HG02852 (cell line): ENCODE results near the gene RHBDD1.
"Not testable (repeated sequence)": the region's sequence is repeated elsewhere in the genome, so short reads cannot be mapped to it uniquely, and the experiment has no call there.

ENCODE experiments used
- ATAC-seq: cut with Tn5 transposase; IDR thresholded peaks from one replicate; pipeline ENCODE4 v1.9.1; 2021; ENCODE audit warnings: mild to moderate bottlenecking, moderate library complexity; ENCODE audit not compliant: unreplicated experiment

Gene RHBDD1

DNA sequence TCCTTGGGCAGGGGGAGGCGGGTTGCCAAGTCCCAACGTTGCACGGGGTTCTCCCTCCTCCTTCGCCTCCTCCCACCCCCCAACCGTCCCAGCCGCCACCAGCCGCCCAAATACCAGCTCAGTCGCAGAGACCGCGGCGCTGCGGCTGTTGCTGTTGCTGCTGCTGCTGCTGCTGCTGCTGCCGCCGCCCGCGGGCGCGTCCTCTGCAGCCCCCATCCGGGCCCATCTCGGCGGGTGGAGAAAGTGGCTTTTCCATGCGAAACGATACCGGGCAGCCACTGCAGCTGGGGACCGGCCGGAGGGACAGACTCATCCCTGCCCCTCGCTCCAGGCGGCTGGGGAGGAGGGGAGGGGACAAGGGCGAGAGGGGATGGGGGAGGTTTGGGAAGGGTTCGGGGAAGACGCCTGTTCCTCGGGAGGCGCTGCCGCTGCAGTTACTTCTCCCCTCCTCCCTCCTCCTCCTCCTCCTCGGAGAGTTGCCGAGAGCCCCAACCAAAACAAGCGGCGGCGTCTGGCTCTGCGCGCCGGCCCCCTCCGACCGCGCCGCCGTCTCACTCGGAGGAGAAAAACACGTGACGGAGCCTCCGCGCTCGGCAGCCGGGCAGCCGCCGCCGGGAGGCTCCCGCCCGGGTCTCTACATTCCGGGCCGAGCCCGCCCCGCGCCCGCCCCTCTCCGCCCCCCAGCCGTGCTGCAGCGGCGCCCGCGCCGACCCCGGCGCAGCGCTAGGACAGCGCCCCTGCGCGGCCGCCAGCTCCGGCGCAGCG lies 36.5 kb upstream of the RHBDD1 start, which contains the start of gene IRS1:
Gene IRS1 (minus strand): TSS at position 610 of the 765 bp plus-strand sequence. CDS start 1,082 bp downstream, outside the sequence.
- ATAC-seq, result peak; percentile 38

DNA sequence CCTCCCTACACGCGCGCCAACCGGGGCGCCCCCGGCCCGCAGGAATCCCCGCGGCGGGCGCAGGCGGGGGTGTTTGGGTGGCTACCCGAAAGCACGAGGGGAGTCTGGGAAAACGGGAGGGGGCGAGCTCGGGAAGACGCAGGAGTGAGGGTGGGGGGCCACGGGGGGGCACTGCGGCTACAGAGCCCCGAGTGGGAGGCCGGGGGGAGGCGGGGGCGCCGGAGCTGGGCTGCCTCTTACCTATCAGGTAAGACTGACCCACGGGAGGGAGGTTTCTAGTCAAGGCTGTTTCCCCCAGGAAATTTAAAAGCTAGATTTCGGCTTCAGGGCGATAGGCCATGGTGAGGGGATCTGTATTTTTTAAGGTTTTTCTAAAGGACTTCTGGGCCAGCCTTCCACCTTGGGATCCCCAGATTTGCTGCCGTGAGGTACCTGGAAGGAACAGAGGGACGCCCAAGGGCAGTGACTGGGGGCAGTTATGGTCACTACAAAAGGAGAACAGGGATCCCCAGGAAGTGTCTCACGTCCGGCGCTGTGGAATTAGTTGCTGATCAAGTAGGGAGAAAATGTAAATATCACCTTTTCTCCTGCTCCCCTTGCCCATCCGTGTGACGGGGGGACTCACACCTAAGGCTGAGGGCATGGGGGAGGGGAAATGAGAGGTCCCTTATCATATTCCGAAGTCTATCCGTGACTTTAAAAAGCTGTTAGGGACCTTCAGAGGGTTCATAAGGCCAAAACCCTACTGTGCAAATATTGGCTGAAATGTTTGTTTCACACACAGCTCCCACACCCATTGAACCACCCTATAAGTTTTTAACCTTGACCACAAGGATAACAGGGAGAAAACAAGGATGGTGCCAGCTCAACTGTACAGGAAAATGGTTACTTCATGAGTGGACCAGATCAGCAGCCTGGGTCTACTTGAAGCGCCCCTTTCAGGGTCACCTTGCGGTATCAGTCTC lies 35.6 kb upstream of the RHBDD1 start:
- ATAC-seq, result no peak

DNA sequence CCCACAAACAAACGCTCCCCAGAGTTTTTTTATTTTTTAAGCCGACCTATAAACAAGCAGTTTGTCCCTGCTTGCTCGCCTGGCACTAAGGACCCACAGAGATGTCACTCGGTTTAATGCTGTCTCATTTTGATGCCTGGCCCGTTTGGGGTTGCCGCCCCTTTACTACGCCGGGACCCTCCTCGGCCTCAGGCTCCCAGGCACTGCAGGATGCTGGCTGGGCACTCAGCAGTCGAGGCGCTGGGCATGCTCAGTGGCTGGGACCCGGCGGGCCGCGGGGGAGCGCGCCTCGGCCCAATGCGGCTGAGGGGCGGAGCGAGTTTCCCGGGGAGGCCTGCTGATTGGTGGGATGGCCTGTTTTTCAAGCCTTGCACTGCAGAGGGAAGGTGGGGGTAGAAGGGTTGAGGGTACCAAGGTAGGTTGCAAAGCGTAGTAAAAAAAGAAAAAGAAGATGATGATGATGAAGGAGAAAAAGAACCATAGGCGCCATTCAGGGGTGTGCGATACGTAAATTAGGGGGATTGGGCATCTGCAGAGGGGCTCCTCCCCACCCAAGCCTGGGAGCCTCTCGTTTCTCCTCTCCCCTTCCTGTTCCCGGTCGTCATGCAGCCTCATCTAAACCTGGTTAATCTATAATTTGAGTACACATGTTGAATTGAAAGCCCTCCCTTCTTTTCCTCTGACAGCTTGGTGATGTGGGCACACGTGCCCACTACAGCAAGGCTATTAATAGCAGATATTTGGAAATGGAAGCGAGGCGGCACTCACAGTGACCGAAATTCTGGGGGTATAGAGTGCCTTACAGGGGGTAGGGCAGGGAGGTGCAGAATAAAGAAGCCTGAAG lies 34.7 kb upstream of the RHBDD1 start:
- peak; percentile 75 for ATAC-seq

DNA sequence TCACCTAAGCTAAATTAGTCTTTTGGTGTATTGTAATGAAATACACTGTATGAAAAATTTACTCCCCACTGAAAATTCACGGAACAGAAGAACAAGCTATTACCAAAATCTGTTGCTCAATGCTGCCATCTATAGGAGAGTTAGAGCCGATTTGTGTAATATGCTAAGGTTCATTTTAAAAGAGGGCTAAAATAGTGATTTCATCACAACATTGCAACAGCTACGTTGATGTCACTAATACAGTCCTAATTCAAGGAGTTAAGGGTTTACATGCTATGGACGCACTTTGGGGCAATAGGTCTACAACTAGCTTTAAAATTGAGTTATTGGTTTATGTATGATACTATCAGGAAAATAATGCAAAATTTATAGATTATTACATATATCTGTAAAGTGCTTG lies 33.3 kb upstream of the RHBDD1 start:
- no peak for ATAC-seq

DNA sequence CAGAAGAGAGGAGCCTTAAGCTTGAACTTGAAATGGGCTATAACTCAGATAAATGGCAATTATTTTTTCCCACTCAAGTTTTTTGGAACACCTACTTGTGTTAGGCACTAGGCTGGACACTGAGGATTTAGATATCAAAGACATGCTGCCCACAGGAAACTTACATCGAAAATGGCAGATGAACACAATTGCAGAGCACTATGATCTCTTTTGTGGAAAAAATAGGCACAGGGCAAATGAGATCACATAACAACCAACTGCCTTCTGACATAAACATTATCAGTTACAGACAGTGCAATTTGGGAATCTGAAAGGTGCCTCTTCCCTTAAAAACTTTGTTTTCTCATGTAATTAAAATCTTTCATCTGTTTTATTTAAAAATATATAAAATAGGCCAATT lies 32.4 kb upstream of the RHBDD1 start:
- ATAC-seq, result no peak

DNA sequence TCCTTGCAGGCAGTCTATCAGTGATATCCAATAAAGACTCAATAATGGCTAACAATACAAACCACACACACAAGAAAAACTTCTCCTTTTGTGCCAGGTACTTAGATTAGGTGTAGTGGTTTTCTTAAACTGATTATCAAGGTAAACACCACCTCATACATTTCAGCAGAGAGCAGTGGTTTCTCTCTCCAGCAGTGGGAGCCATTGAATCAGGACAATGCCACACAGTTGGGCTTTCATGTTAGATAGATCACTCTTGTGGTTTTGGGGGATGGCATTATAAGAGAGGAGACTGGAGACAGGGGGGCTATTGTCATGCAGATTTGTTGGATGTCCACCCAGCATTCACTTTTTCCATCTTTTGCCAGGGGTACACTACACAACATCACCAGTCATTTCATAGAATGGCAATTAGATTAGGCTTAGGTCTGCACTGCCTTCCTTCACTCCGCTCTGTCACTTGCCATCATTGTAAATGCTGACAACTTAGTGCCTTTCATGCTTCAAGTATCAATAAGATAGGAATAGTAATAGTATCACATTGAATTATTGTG lies 22.6 kb upstream of the RHBDD1 start:
- no peak for ATAC-seq

DNA sequence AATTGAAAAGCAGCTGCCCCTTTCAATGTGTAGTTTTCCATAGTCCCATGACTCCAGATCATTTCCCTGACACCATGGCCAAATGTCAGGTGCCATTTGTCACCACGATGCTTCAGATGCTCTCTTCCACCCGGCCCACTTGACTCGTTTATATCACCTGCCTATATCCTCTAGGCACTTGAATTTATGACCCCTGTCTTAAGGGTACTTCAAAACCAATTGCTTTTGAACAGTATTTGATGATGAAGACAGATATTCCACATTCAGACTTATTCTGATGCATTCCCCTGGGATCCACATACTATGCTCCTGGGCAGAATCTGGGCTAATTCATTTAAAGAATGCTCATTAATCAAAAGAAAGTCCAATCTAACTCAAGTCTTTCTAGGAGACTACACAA lies 16.9 kb upstream of the RHBDD1 start:
- no peak for ATAC-seq

DNA sequence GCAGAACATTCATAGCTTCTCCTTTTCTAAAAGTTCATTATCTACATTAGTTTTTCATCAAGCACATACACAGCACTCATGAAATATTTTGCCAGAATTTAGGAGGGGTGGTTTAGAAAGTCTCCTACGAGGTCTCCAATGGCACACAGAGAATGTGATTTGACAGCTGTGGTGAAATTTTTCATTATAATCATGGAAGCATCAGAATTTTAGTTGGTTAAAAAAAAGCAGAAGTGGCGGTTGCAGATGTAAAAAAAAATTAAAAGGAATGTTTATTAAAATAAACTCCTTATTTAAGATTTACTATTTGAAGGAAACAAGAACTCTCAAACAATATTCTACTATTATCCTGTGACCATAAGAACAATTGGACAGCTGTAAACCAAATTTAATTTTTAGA lies 10.8 kb upstream of the RHBDD1 start:
- ATAC-seq, result no peak

DNA sequence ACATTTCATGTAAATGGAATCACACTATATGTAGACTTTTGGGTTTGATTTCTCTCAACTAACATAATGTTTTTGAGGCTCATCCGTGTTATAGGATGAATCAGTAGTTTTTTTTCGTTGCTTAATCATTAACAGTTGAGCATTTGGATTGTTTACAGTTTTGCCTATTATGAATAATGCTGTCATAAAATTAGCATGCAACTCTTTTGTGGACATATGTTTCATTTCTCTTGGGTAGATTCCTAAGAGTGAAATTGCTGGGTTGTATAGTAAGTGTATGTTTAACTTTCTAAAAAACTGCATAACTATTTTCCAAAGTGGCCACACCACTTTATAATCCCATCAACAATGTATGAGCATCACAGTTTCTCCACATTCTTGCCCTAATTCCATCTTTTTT lies 7.7 kb upstream of the RHBDD1 start:
- no peak for ATAC-seq

DNA sequence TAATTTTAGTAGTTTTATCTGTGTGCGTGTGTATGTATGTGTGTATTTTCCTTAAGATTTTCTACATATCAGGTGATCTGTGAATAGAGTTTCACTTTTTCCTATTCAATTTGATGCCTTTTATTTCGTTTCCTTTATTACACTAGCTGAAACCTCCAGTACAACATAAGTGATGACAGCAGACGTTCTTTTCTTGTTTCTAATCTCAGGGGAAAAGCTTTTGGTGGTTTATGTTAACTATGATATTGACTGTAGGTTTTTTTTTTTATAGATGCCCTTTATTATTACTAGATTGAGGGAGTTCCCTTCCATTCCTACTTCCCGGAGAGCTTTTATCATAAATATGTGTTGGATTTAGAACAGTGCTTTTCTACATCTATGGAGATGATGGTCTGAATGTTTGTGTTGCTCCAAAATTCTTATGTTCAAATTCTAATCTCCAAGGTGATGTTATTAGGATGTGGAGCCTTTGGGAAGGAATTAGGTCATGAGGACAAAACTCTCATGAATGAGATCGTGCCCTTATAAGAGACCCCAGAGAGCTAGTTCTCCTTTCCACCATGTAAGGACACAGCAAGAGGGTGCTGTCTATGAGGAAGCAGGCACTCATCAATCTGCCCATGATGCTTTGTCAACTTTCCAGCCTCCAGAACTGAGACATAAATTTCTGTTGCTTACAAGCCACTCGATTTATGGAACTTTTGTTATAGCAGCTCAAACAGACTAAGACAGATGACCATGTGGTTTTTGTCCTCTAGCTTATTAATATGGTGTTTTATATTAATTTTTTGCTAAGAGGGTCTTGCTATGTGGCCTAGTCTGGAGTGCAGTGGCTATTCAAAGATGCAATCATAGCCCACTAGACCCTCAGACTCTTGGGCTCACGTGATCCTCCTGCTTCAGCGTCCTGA lies 5.9 kb upstream of the RHBDD1 start:
- no peak for ATAC-seq

DNA sequence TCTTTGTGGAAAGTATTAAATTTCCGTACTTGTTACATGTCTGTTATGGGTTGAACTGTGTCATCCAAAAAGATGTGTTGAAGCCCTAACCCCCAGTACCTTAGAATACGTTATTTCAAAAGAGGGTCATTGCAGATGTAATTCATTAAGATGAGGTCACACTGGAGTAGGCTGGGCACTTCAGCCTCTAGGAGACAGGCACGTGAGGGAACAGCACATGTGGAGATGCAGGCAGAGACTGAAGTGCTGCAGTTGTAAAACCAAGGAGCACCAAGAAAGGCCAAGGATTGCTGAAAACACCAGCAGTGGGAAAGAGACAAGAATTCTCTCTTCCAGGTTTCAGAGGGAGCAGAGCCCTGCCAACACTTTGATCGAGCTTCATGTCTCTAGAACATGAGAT lies 4.6 kb upstream of the RHBDD1 start:
- no peak for ATAC-seq

DNA sequence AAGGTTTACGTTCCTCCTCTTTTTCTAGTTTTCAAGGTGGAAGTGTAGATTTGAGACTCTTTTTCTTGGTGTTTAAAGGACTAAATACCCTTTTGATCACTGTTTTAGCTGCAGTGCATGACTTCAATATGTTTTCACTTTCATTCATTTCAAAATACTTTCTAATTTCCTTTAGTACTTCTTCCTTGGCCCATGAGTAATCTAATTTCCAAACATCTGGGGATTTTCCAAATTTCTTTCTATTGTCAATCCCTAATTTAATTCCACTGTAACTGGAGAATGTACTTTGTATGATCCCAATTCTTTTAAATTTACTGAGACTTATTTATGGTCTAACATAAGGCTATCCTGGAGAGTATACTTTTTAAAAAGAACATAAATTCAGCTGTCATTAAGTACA lies 3.8 kb upstream of the RHBDD1 start:
- ATAC-seq, result no peak

DNA sequence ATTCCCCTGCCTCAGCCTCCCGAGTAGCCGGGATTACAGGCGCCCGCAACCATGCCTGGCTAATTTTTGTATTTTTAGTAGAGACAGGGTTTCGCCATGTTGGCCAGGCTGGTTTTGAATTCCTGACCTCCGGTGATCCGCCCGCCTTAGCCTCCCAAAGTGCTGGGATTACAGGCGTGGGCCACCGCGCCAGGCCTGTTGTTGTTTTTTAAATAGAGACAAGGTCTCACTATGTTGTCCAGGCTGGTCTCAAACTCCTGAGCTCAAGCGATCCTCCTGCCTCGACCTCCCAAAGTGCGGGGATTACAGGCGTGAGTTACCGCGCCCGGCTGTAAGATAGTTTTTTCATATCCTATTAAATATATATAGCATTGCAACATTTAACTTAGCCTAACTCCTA lies 974 bp upstream of the RHBDD1 start:
- not testable (repeated sequence) for ATAC-seq

DNA sequence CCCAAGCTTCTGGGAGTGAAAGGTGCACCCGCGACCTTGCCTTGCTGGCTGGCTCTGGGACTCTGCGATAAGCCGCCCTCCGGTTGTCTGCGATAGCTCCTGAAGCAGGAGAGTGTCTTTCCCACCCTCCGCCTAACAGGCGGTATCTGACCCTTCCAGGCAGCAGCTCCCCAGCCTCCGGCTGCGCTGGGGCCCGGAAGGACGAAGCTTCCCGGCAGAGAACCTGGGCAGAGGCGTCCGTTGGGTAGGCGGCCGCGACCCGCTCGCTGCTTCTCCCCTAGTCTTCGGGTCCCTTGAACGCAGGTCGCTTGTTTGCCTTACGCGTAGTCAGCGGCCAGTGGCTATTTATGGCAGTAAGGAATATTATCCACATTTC lies 446 bp upstream of the RHBDD1 start:
- ATAC-seq, result peak; percentile 24

DNA sequence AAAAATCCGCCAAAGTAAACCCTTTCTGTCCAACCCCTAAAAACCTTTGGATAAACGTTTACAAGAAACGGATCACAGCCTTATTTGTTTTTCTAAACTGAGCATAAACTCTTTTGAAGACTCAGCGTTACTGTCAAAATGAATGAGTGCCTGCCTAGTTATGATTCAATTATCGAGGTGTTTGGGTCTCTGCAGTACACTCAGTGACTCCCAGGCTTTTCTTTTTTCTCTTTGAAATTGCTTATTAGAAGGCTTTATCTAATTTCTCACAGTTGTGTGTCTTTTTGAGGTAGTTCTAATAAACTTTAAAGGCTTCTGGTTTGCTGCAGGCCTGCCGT lies 663 bp downstream of the RHBDD1 start:
- peak; percentile 4 for ATAC-seq

DNA sequence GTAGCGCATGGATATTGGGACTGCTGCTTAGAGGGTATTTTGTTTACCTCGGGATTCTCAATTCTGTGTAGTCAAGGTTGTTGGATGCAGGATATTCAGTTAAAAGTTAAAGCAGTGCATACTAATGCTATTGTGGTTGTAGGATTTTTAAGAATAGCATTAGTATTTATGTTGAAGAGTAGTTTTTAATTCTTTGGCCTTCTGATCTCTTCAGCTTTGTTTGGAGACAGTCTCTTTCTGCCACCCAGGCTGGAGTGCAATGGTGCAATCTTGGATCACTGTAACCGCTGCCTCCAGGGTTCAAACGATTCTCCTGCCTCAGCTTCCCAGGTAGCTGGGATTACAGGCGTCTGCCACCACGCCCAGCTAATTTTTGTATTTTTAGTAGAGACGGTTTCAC lies 1.5 kb downstream of the RHBDD1 start:
- no peak for ATAC-seq

DNA sequence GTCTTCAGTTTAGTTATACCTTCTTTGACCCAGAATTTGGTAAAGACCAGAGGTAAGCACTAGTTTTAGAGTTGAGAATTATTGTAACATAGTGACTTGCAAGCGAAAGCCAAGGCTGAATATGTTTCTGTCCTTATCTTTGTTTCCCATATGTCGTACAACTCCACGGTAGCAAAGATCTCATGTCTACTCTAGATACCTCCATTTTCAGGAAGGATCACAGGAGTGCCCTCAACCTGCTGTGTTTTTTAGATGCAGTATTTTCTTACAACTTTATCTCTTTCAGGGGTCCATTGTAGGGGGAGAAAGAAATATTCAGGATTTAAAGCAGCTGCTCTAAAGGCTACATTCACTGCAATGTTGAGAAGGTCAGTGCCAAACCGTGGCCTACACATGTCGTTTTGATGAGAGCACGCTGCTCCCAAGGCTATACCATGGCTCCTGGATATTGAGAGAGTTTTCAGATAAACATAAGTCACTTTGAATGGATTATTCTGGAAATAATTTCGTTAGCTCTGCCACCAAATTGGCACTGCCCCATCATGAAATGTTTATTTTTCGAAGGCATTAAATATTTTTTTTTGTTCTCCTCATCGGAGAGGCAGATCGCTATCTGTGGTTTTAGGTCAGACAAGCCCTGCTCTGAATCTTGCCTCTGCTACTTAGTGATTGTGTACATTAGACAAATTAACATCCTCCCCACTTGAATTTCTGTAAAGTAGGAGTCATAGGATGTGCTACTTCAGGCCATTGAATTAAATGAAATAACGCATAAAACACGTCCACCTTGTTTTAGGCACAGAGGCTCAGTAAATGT lies 2.1 kb downstream of the RHBDD1 start:
- no peak for ATAC-seq

DNA sequence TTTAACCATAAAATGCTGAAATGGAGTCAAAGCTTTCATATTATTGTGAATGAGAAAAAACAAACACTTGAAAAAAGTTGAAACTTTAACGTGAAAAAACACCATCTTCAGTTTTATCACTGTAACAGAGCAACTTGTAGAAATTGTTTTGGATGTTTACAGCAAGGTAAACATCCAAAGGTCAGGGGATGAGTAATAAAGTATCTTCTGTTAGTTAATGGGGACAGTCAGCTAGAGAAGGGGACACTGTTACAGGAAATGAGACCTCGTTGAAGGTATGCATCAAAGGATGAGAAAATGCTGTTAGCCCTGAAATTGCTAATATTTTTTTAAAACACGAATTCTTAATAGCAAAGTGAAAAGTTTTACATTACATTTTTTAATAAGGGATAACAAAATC lies 2.9 kb downstream of the RHBDD1 start:
- ATAC-seq, result no peak

DNA sequence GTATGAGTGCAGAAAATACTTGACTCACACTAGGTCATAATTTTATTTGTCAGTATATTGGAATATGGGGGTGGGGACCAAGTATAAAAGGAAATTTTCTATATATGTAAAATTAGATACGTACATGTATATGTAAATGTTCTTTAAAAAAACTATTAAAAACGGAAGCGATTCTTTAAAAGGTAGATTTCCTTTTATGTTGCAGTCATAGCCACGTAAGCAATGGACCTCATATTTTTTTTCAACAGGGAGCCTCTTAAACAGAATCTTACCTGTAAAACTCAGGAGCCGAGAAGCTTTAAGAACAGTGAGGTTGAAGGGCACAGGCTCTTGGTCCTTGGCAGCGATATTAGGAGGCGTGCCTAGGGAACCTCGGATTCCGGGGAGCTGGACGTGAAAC lies 3.3 kb downstream of the RHBDD1 start:
- ATAC-seq, result no peak
